NCI-H446 treated with DMSO at 0.1 percent for 48 hours (cell line): Measurements from ENCODE around the gene LPO.

Experiments
- DNase-seq: peaks from one replicate; lab custom pipeline; 2025; lab: John Stamatoyannopoulos, UW

The LPO gene

DNA sequence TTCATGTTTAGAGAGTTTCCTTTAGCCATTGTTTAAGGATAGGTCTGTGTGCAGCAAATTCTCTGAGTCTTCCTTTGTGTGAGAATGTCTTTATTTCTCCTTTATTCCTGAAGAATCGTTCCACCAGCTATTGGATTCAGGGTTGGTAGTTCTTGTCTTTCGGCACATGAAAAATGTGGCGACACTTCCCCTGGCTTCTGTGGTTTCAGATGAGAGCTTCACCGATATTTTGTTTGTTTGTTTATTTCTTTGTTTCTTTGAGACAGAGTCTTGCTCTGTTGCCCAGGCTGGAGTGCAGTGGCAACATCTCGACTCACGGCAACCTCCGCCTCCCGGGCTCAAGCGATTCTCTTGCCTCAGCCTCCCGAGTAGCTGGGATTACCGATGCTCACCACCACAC is 23.8 kb downstream of the LPO start:
- DNase-seq = no peak

DNA sequence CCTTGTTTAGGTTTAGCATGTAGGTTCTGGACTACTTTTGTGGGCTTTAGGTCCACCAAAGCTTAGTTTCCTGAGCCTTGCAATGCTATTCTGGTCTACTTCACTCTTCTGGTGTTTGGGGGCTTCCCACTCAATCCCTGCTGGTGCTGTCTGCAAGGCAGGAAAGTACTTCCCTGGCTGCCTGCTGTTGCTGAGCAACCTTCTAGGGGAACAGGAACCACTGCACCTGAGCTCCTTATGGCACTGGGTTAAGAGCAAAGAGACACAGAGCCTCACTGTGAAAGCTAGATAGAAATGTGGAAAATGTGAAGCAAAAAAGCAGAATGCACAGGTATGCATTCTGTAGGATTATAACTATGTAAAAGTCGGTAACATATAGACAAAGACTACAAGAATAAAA is 25.4 kb downstream of the LPO start:
- no peak for DNase-seq

DNA sequence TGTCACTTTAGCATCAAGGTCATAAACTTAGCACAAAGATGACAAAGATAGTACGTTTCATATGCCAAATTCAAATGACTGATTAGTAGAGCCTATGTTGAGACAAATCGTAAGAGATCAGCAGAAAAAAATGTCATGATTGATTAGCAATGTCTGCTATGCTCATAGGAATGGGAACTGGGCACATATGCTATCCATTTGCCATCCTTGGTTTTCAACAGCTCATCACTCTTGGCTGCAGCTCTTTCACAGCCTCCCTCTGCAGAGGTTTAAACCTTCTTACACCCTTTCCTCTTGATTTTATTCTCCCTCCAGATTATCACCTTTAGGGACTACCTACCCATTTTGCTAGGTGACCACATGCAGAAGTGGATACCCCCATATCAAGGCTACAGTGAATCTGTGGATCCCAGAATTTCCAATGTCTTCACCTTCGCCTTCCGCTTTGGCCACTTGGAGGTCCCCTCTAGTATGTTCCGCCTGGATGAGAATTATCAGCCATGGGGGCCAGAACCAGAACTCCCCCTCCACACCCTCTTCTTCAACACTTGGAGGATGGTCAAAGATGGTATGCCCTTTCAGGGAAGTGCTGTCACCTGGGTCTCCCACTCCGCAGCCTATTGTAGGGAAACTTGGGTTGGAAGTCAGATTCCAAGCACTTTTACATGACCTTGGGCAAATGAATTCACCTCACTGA is 26.2 kb downstream of the LPO start:
- DNase-seq = no peak

DNA sequence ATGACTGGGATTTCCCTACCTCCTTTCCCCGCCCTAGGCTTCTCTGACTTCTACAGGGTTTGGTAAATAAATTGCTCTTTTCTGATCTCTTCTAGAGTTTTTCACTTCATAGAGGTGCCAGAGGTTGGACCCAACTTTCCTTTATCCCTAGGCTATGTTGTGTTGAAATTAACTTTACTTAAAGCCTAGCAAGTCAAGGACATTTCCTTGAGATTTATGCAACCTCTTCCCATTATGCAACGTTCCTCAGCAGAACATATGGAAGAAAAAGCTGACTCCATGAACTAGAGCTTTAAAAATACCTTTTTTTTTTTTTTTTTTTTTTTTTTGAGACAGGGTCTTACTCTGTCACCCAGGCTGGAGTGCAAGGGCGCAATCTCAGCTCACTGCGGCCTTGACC is 26.9 kb downstream of the LPO start:
- no peak for DNase-seq

DNA sequence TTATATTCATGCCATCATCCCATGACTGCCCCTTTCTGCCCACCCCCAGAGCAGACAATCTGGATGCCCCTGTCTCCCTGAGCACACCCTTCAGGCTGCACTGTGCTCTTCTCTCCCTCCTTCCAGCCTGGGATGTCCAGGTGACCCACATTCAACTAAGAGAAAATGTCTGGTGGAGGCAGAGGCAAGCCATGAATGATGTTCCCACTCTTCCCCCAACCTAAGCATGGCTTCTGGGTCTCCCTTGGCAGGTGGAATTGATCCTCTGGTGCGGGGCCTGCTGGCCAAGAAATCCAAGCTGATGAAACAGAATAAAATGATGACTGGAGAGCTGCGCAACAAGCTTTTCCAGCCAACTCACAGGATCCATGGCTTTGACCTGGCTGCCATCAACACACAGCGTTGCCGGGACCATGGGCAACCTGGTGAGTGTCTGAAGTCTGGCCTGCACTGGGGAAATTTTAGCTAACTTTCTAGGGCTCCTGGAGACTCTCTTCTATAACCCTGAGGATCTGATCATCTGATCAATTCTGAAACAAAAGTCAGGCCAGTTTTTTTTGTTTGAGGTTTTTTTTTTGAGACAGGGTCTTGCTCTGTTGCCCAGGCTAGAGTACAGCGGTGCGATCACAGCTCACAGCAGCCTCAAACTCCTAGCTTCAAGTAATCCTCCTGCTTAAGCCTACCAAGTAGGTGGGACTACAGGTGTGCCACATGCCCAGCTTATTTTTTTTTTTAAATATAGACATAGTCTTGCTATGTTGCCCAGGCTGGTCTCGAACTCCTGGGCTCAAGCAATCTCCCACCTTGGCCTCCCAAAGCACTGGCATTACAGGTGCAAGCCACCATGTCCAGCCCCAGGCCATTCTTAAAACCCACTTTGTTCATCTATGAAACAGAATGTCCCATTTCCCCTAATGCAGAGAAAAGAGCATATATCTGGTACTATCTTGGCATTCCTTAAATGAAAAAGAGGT is 27.8 kb downstream of the LPO start:
- DNase-seq = no peak

DNA sequence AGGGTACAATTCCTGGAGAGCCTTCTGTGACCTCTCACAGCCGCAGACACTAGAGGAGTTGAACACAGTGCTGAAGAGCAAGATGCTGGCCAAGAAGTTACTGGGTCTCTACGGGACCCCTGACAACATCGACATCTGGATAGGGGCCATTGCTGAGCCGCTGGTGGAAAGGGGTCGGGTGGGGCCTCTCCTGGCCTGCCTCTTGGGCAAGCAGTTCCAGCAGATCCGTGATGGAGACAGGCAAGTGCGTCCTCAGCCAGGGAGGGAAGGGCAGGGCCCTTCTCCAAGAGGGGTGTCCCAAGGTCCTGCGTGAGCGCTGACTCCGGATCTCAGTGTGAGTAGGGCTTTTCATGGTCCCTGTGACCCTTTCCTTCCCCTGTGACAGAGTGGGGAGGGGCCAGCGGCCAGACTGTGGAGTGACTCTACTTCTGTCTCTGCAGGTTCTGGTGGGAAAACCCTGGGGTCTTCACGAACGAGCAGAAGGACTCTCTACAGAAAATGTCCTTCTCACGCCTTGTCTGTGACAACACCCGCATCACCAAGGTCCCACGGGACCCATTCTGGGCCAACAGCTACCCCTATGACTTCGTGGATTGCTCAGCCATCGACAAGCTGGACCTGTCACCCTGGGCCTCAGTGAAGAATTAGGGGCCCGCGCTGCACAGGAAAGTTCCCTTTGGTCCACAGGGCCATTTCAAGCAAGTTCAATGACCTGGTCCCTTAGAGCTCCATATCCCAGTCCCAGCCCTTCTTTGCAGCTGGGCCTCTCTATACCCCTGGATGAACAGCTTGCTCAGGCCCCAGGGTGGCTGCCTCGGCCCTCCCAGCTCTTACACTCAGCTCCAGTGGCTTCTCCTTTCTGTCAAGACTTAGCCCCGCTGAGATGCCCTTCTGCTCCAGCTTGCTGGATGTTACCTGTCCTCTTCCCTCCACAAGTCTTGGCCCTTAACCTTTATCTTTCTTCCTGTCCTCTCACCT is 29.3 kb downstream of the LPO start:
- DNase-seq = no peak

DNA sequence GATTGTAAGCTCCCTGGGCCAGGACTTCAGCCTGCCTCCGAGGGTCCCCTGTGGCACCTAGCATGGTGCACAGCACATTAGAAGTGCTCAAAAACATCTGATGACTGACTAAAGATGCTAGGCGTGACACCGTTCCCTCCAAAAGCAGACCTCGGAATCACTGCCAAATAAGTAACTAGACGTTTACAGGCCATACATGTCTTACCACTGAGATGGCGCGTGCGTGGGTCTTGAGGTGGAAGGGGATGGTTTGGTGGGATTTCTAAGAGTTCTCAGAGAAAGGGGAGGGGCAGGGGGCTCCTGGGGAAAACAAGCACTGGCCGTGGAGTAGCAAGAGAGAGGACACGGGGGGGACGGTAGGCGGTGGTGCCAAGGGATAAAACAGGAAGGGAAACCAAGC is 29.9 kb downstream of the LPO start:
- DNase-seq = no peak

DNA sequence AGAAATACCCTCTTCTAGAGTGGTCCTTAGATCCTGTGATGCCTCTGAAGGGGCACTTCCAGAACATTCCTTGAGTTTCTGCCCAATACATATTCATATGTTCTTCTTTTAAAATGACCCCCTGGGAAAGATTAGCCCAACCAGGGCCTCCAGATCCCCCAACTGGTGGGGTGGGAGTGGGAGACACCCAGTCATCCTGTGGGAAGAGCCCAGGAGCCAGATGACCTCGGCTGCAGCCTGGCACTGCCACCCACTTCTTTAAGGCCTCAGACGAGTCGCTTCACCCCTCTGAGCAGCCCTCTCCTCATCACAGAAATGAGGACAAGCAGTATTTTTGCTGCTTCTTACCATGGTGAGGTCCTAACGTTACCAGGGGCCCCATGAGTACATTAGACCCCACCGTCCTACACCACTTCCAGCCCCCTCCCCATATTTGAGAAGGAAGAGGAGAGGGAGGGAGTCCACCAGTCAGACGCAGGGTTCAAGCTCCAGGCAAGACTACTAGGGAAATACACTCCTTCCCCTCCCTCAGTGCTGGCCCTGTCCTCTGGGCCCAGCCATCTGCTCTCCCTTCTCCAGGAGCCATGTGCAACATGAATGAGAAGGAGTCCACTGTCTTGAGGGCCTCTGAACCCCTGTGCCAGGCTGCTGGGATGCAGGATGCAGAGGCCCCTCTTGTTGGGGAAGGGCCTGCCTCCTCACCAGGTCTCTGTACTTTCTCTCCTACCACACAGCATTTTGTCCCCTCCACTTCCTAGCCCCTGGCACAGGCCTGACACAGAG is 30.6 kb downstream of the LPO start:
- no peak for DNase-seq

DNA sequence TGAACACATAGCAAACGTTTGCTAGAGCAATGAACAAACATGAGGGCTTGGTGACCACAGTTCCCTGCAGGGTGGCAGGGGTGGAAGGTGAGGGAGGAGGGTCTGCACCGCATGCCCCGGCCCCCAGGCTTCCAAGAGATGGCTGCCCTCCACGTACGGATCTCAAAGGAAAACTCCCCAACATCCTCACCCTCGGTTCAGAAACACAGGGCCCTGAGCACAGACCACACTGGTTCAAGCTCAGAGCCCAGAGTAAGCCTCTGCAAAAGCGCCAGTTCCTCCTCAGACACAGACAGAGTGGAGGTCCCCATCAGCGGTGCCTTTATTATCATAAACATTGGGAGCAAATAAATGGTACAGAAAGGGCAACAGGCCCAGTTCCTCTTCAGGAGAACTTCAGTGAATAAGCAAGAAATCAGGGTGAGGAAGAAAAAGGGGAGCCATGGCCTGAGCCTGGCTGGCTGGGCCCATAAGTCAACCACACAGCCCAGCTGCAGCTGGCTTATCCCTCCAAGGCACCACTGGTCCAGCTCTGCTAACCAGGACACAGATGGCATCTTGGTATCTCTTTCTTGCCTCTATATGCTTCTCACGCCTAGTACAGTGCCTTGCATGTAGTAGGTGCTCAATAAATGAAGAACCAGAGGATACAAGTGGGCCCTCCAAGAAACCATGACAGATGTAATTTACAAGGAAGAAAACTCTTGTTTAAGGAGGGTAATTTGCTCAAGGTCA is 31.3 kb downstream of the LPO start:
- DNase-seq = no peak

DNA sequence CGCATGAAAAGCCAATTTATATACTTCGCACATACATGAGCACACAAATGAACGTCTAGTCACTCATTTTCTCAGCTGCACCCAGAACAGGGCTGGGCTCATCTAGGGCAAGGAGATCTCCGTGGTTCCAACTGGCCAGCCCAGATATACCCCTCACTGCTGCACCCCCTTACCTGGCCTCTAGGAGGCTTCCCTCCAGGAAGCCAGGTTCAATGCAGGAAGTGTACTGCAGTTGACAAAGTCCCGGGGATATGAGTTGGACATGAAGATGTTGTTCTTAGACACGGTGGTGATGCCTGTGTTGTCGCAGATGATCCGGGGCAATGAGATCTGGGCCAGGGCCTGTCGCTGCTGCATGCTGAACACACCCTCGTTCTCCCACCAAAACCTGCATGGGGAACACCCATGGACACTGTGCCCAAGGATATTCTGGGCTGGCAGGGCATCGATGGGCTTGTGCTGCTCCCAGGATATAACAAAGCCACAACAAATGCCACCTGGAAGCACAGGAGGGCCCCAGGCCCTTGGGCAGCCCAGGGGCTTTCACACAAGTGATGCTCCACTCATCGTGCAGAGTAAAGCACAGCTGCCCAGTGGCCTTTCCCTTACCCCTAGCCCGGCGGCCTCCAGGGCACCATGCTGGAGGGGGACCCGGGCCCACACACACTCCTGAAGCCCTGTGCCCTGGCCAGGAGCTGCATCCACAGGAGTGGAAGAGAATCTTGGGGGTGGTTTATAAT is 32.3 kb downstream of the LPO start:
- no peak for DNase-seq

DNA sequence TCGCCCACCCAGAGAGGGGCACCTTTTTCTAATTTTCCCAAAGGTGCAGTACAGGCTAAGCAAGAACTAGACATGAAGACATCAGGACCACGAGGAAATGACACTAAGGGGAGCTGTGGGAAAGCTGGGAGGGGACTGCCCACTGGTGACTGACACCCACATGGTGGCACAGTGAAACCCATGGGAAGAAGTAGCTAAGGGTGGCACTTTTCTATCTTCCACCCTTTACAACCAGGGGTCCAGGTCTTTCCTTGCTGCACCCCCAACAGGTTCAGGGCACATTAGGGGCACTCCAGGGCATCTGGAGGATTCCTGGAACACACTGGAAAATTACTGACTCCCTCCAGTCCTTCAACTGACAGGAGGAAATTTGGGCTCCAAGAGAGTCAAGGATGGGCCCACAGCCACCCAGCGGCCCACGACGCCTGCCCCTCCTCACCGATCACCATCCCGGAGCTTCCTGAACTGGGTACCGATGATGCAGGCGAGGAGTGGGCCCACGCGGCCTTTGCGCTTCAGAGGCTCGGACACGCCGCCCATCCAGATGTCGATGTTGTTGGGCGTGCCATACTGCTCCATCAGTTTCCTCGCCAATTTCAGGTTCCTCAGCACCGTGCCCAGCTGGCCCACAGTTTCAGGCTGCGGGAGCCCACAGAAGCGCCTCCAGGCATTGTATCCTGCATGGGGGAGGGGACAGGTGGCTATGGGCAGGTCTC is 33.0 kb downstream of the LPO start:
- no peak for DNase-seq

DNA sequence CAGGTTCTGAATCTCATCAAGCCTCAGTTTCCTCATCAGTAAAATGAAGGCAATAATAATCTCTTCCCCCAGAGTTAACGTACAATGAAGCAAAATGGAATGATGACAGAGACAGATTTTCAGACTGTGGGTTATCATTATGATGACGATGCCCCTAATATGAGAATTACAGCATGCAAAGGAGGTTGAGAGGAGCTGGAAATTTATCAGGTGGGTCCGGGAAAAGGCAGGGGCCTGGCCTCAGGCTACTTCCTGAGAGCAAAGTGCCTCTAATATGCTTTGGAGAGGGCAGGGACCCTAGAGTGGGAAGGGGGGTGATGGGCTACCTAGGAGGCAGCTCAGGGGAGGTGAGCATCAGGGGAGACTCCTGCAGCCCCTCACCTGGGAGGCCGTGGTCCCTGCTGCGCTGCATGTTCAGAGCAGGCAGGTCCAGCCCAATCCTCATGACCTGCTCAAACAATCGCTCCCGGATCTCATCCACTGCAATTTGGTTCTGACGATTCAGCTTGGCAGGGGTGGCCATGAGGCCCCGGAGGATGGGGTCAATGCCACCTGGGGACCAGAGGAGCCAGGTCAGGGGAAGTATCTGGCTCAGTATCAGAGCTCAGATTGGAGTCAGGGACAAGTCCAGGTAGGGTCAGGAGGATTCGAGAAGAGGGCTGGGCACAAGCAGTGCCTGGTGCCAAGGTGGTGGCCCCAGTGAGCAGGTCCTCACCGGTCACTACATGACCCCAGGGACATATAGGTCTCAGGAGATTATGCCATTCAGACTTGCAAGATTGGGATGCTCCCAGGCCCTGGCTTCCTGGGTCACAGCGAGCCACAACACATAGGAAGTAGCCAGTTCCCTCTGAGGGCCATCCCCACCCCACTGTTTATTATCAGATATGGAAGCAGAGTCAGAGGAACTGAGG is 34.2 kb downstream of the LPO start:
- no peak for DNase-seq

DNA sequence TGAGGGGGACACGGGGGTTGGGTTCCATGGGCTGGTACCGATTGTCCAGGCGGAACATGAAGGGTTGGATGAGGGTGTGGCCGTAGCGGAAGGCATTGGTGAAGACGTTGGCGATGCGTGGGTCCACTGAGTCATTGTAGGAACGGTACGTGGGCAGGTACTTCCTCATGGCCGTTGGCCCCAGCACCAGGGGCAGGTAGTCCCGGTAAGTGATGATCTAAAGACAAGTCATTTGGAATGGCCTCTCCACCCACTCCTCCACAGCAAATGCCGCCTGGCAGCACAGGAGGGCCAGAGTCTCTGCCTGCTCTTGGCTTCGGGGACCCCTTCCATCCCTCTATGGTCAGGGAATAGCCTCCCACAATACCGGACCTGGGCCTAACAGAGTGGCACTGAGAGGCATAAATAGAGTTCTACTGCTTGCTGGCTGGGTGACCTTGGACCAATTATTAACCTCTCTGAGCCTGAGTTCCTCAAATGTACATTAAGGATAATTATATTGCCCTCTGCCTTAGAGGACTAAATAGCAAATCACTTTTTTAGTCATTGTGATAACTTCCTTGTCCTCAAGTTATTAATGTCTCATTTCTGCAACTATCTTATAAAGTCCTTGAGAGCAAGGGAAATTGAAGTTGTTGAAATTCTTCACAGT is 35.2 kb downstream of the LPO start:
- no peak for DNase-seq

DNA sequence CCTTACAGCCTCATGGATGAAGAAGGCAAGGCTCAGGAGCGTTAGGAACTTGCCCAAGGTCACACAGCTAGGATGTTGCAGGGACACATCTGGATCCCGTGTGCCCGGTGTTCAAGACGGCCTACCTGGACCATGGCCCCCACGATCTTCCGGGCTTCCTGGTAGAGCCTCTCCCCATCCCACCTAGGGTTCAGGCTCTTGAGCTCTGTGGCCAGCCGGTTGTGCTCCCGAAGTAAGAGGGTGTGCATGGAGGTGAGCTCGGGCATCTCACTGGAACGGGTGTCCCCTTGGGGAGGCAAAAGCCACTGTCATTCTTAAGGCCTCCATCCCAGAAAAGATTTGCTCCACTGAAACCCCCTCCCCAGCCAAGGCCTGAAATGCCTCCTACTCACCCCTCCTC is 37.0 kb downstream of the LPO start:
- DNase-seq = no peak

DNA sequence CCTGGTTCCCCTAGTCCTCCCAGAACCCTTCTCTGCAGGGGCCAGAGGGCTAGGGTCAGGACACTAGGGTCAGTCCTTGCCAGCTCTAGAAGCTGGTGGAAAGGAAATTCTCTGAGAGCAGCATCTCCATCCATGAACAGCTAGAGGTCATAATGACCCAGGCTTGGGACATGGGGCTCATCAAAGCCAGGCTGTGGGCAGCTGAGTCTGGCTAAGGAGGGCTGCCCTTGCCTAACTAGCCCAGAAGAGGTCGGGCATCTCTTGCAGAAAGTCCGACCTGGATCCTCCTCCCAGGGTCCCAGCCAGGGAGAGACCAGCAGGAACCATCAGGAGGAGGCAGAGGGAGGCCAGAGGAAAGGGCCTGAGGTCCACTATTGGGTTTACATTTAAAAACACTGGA is 38.0 kb downstream of the LPO start:
- no peak for DNase-seq

DNA sequence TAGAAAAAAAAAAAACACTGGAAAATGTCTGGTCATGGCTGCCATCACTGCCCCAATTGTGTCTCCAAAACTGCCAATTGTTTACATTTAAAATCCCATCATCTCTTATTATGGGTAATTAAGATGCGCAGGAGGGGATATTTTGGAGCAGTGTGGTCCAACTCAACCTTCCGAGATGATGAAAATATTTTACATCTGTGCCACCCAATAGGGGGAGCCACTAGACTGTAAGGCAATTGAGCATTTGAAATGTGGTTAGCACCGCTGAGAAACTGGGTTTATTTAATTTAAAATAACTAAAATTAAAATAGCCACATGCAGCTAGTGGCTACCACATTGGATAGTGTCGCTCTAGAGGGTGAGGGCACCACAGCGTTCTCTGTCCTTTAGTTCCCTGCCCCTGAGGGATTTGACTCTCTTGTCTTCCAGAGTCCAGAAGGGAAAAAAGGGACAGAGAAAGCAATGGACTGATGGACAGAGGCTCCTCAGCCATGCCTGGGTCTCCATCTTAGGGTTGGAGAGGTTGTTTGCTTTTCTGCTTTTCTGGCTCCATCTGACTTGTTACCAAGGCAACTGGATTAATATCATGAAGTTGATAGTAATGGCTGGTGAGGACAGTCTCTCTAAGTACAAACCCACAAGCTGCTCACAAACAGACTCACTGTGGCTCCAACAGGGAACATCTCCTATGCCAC is 38.9 kb downstream of the LPO start:
- DNase-seq = no peak
